Stimulated activated CD8-positive, alpha-beta memory T cell treated with anti-CD3 and anti-CD28 coated beads, Interleukin-2, amount 100 ng/mL, for 1 hour (primary cell): Measurements from ENCODE around the gene AGRN.
"Not testable (repeated sequence)": the region's sequence is repeated elsewhere in the genome, so short reads cannot be mapped to it uniquely, and the experiment has no call there.

Source experiments
- DNase-seq, 2 donors: peaks; one replicate each; pipeline ENCODE4 v3.0.0-alpha.2; 2020; ENCODE audit warnings: low read depth in 2 of 2

AGRN gene

DNA sequence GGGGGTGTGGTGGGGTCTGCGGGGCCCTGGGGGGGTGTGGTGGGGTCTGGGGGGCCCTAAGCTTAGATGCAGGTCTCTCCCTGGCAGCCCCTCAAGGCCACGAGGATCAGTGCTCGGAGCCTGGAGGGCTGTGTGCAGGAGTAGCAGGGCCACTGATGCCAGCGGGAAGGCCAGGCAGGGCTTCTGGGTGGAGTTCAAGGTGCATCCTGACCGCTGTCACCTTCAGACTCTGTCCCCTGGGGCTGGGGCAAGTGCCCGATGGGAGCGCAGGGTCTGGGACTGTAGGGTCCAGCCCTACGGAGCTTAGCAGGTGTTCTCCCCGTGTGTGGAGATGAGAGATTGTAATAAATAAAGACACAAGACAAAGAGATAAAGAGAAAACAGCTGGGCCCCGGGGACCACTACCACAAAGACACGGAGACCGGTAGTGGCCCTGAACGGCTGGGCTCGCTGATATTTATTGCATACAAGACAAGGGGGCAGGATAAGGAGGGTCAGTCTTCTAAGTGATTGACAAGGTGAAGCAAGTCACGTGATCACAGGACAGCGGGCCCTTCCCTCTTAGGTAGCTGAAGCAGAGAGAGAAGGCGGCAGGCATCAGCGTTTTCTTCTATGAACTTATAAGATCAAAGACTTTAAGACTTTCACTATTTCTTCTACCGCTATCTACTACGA is 45.5 kb downstream of the AGRN start:
- no peak for DNase-seq

DNA sequence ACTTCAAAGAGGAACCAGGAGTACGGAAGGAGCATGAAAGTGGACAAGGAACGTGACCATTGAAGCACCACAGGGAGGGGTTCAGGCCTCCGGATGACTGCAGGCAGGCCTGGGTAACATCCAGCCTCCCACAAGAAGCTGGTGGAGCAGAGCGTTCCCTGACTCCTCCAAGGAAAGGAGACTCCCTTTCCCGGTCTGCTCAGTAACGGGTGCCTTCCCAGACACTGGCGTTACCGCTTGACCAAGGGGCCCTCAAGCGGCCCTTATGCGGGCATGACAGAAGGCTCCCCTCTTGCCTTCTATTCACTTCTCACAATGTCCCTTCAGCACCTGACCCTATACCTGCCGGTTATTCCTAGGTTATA is 46.0 kb downstream of the AGRN start:
- DNase-seq = not testable (repeated sequence)

- no peak for DNase-seq
Observed at GRCh38 chr1:1066403-1067283, 46.7 kb downstream of the AGRN start.

DNA sequence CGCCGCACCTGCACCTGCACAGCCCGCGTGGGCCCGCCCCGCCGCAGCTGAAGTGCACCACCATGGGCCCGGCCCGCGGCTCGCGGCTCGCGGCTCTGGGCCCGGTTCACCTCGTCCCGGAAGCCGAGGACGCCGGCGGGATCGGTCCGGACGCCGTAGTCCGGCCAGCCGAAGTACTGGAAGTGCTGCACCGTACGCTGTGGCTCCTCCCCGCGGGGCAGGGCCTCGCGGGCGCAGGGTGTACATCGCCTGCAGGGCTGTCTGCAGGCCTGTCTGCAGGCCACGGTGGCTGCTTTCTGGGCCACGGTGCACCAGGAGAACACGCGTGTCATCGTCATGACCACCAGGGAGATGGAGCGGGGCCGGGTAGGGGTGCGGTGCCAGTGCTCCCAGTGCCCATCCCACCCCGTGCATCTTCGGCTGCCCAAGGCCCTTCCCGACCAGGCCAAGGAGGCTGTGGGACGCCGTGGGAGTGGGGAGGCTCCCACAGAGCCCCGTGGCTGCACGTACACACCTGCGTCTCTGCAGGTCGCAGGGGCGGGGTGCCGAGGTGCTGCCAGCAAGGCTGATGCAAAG is 47.5 kb downstream of the AGRN start:
- DNase-seq = no peak

GRCh38 chr1:1067860-1068516 is 48.1 kb downstream of the AGRN start:
- no peak for DNase-seq

GRCh38 chr1:1068517-1069055 is 48.7 kb downstream of the AGRN start:
- no peak for DNase-seq

DNA sequence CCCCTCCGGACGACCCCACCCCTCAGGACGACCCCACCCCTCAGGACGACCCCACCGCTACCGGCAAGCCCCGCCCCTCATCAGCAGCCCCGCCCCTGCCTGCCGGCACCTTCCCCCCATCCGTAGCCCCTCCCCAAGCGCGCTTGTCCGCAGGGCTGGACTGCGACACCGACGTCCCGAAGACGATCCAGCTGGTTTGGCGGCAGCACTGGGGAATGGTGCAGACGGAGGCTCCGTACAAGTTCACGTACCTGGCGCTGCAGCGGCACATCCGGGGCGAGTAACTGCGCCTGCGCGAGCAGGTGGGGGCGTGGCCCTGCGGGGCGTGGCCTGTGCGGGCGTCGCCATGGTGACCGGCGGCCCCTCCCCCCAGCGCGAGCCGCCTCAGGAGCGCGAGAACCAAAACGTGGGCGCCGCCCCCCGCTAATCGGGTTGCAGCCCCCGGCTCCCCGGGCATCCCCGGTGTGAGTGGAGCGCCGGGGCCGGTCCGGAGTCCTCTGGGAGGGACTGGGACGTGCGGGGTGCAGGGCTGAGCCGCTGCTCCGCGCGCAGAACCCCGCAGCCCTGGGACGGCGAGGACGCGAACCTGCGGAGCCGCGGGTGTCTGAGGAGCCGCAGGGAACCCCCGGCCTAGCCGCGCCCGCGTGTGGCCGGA is 49.3 kb downstream of the AGRN start:
- DNase-seq = peak; percentile 81 to 82

GRCh38 chr1:1069711-1070676 is 50.1 kb downstream of the AGRN start:
- DNase-seq = no peak

GRCh38 chr1:1071486-1072298 is 51.8 kb downstream of the AGRN start:
- DNase-seq = no peak

GRCh38 chr1:1072299-1072848 is 52.5 kb downstream of the AGRN start:
- DNase-seq = no peak

- DNase-seq = no peak
Observed at GRCh38 chr1:1072849-1073742, 53.2 kb downstream of the AGRN start.

DNA sequence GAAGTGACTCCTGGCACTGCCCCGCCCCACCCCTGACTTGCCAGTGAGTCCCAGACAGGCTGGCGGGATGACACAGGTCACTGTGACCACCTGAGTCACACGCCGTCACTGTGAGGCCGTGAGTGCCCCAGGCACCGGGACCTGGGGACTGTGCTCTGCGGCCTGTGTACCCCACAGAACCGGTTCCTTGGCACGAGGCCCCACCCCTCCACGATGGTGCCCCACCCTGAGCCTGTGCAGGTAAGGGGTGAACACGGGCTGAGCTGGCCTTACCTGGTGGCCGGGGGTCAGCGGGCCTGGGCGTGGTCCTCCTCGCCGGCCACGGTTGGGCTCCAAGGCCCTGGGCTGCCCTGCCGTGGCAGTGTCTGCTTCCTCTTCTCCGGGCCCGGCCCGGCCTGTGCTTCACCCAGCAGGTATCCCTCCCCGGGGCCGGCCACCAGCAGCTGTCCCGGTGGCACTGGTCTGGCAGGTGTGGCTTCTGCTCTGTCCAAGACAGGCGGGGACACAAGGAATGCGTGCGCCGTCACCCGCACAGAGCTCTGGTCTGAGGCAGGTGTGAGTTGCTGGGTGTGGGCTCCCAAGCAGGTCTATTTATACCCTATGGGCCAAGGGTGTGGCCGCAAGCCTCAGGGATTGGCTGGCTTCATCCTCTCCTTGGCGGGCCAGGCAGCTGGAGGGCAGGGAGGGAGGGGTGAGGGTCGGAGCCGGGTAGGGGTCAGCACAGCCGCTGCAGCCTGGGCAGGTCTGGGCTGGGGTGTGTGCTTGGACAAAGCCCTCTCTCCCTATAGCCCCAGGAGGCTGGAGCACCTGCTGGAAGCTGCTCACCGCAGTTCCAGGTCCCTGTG is 54.0 kb downstream of the AGRN start, which contains the start of gene RNF223:
TSS of gene RNF223 (minus strand) at position 564 of the 845 bp plus-strand sequence. CDS start 1,740 bp downstream, outside the sequence.
- no peak for DNase-seq

DNA sequence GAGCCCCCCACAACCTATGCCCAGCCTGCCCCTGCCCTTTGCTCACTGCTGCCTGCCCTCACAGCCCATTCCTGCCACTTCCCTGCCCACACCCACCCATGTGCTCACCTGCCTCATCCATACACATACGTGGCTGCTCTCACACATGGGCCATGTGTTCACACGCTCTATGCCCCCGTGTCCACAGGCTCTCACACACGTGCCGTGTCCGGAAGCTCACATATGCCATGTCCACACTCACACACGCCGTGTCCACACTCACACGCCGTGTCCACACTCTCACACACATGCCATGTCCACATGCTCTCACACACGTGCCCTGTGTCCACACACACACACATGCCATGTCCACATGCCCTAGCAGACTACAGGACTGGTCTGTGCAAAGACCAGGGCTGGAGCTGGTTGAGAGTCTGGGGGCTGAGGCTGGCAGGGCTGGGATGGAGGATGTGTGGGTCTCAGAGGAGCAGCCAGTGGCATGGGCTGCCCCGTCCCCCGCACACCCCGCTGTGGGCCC is 54.8 kb downstream of the AGRN start:
- no peak for DNase-seq

GRCh38 chr1:1075148-1075935 is 55.4 kb downstream of the AGRN start:
- DNase-seq = no peak

DNA sequence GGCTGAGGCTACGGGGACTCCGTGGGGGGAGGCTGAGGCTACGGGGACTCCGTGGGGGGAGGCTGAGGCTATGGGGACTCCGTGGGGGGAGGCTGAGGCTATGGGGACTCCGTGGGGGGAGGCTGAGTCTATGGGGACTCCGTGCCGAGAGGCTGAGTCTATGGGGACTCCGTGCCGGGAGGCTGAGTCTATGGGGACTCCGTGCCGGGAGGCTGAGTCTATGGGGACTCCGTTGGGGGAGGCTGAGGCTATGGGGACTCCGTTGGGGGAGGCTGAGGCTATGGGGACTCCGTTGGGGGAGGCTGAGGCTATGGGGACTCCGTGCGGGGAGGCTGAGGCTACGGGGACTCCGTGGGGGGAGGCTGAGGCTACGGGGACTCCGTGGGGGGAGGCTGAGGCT is 57.5 kb downstream of the AGRN start:
- DNase-seq = not testable (repeated sequence)
